CD14-positive monocyte (primary cell): ENCODE measurements around the gene EXOC4. TPM values are rescaled to one million over a fixed set of nuclear protein-coding genes. Genes with fewer than 3 reads are reported as not detected.

Experiments
- DNase-seq, 3 donors: peaks; one replicate each; pipeline ENCODE4 v3.0.0-alpha.2; 2011 to 2022
- H2AFZ ChIP-seq: 2 replicates; pipeline ENCODE4 v1.6.0; 2012; ENCODE audit warnings: mild to moderate bottlenecking, low read depth, low read length, inconsistent platforms; ENCODE audit not compliant: insufficient read depth, poor library complexity, severe bottlenecking
- H3K27ac ChIP-seq, 2 donors: 1 replicate in 1 of 2; 2 replicates in 1 of 2; pipeline ENCODE4 v1.5.1; 2012 to 2013; ENCODE audit warnings: low read length in 2 of 2, control low read depth in 1 of 2, inconsistent platforms in 1 of 2, low read depth in 1 of 2, mild to moderate bottlenecking in 1 of 2
- H3K27me3 ChIP-seq, 2 donors: one replicate each; pipeline versions ENCODE4 v1.6.0 to v1.6.1; 2011 to 2013; ENCODE audit warnings: low read length in 2 of 2; ENCODE audit not compliant: control insufficient read depth in 2 of 2, insufficient read depth in 2 of 2
- H3K36me3 ChIP-seq, 2 donors: replicated peaks in 1 of 2; 1 replicate in 1 of 2; 2 replicates in 1 of 2; pipeline versions ENCODE4 v1.5.1 to v1.6.1; 2012 to 2013; ENCODE audit warnings: low read length in 2 of 2, control low read depth in 1 of 2, inconsistent platforms in 1 of 2, mild to moderate bottlenecking in 1 of 2; ENCODE audit not compliant: insufficient read depth in 2 of 2, control insufficient read depth in 1 of 2
- H3K4me1 ChIP-seq, 2 donors: 1 replicate in 1 of 2; 2 replicates in 1 of 2; pipeline versions ENCODE4 v1.5.1 to v1.6.1; 2012 to 2013; ENCODE audit warnings: low read length in 2 of 2, control low read depth in 1 of 2, inconsistent platforms in 1 of 2, mild to moderate bottlenecking in 1 of 2, moderate library complexity in 1 of 2; ENCODE audit not compliant: insufficient read depth in 2 of 2, control insufficient read depth in 1 of 2
- H3K4me2 ChIP-seq: replicated peaks from 2 replicates; pipeline ENCODE3; 2012; ENCODE audit warnings: low read length, moderate library complexity, mild to moderate bottlenecking; ENCODE audit not compliant: poor library complexity, severe bottlenecking; ENCODE audit errors: extremely low read depth
- H3K4me3 ChIP-seq, 3 experiments: fragments of 200-600 bp in 1 of 3; sonication (generic) in 1 of 3; replicated peaks in 1 of 3; 1 replicate in 2 of 3; 2 replicates in 1 of 3; pipeline ENCODE4 v1.5.1; 2011 to 2013; ENCODE audit warnings: low read length in 3 of 3, mild to moderate bottlenecking in 3 of 3, control low read depth in 2 of 3, low read depth in 2 of 3, inconsistent platforms in 1 of 3, moderate library complexity in 1 of 3
- H3K79me2 ChIP-seq: 2 replicates; pipeline ENCODE4 v1.6.0; 2012; ENCODE audit warnings: mild to moderate bottlenecking, control low read depth, inconsistent platforms, low read length, moderate library complexity; ENCODE audit not compliant: insufficient read depth
- H3K9ac ChIP-seq: 2 replicates; pipeline ENCODE4 v1.6.0; 2017; ENCODE audit warnings: low read length, mild to moderate bottlenecking; ENCODE audit not compliant: insufficient read depth, poor library complexity, severe bottlenecking
- H3K9me3 ChIP-seq, 2 donors: replicated peaks in 1 of 2; 1 replicate in 1 of 2; 2 replicates in 1 of 2; pipeline versions ENCODE4 v1.5.1 to v1.6.1; 2012 to 2013; ENCODE audit warnings: low read length in 2 of 2, control low read depth in 1 of 2; ENCODE audit not compliant: control insufficient read depth in 1 of 2, insufficient read depth in 1 of 2
- H4K20me1 ChIP-seq: 2 replicates; pipeline ENCODE4 v1.6.0; 2012; ENCODE audit warnings: mild to moderate bottlenecking, low read length, control low read depth, moderate library complexity; ENCODE audit not compliant: insufficient read depth
- H3K27ac Mint-ChIP-seq, 7 donors: one replicate each; pipeline ENCODE4 v1.8.0; 2020; ENCODE audit warnings: mild to moderate bottlenecking in 7 of 7, mixed read lengths in 7 of 7, moderate library complexity in 6 of 7, inconsistent platforms in 2 of 7
- H3K27me3 Mint-ChIP-seq, 3 donors: one replicate each; pipeline ENCODE4 v1.8.0; 2021 to 2022; ENCODE audit warnings: low read depth in 3 of 3, mild to moderate bottlenecking in 3 of 3, mixed read lengths in 3 of 3, moderate library complexity in 3 of 3, inconsistent platforms in 1 of 3
- H3K36me3 Mint-ChIP-seq, 2 donors: one replicate each; pipeline ENCODE4 v1.8.0; 2020; ENCODE audit warnings: mixed read lengths in 2 of 2, inconsistent platforms in 1 of 2, mild to moderate bottlenecking in 1 of 2
- H3K4me1 Mint-ChIP-seq: one replicate; pipeline ENCODE4 v1.8.0; 2020; ENCODE audit warnings: mild to moderate bottlenecking, mixed read lengths
- H3K4me3 Mint-ChIP-seq, 2 donors: one replicate each; pipeline ENCODE4 v1.8.0; 2020; ENCODE audit warnings: mild to moderate bottlenecking in 2 of 2, mixed read lengths in 2 of 2, moderate library complexity in 1 of 2
- H3K9me3 Mint-ChIP-seq, 7 donors: one replicate each; pipeline ENCODE4 v1.8.0; 2020 to 2022; ENCODE audit warnings: mixed read lengths in 7 of 7, mild to moderate bottlenecking in 6 of 7, moderate library complexity in 6 of 7, inconsistent platforms in 2 of 7
- CTCF ChIP-seq: fragments of 200-600 bp; IDR thresholded peaks from one replicate; pipeline ENCODE4 v1.8.0; 2022; ENCODE audit warnings: antibody characterized with exemption, mild to moderate bottlenecking
- WGBS: methylation state at CpG from one replicate; pipeline ENCODE4 v1.1.5; 2013; ENCODE audit warnings: missing lambda C conversion rate; ENCODE audit not compliant: insufficient coverage; 5-methylcytosine and 5-hydroxymethylcytosine counted together
- intact Hi-C, 2 donors: fragments of 100-400 bp; cut with micrococcal nuclease; formaldehyde crosslinking; loops; one replicate each; pipeline versions ENCODE4 v1.15.0 to v1.15.1; 2023
- polyA plus RNA-seq, 3 donors: library from polyadenylated mRNA; depleted of rRNA in 1 of 3; unstranded in 2 of 3; stranded (reverse) in 1 of 3; fragments of 300-500 nt in 2 of 3; fragments of >200 nt in 1 of 3; fragmentation: Illumina TruSeq in 2 of 3; gene quantifications; 1 replicate in 2 of 3; 2 replicates in 1 of 3; pipeline ENCODE4 v1.2.3, GENCODE V29; 2012 to 2021

The EXOC4 gene
- polyA plus RNA-seq, 3 donors = 20.6 to 22.3 (median 22.3) TPM

DNA sequence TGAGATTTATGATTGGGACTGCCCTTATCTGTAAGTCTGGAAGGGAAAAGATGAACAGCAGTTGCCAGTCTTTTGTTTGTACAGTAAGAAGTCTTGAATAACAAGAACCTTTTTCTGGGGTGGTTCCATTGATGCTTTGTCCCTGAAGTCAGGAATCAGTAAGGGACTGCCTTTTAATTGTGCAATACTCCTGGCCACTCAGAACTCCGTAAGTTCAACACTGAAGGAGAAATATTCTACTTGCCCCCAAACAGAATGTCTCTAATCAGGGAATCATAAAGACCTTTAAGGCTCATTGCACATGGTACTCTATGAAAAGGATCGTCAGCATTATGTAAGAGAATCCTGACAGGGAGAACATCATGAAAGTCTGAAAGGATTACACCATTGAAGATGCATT, 361.4 kb downstream of the EXOC4 start:
- Mint-ChIP-seq H3K27me3 (no peaks in the 10 kb centered on the region), H3K9me3 (no peaks in the 10 kb centered on the region), H3K27ac (no peak overlapping the region), H3K4me1 (peaks cover 4% of the 10 kb centered on the region), H3K36me3 (peaks cover 0 to 3% of the 10 kb centered on the region in 2 donors), H3K4me3 (no peak overlapping the region)
- Histone ChIP-seq H4K20me1 (no peaks in the 10 kb centered on the region), H3K27me3 (no peaks in the 10 kb centered on the region), H3K79me2 (no peaks in the 10 kb centered on the region), H3K9me3 (no peaks in the 10 kb centered on the region), H3K4me3 (no peak overlapping the region), H3K9ac (no peak overlapping the region), H3K27ac (no peak overlapping the region), H3K36me3 (no peaks in the 10 kb centered on the region), H3K4me2 (no peak overlapping the region), H3K4me1 (no peaks in the 10 kb centered on the region), H2AFZ (no peak overlapping the region)
- WGBS = 100% methylated on average over 1 of the region's 2 CpGs
- no peak for TF ChIP-seq CTCF
- no peak for DNase-seq
- intact Hi-C loops = no loop called here

GRCh38 chr7:133618970-133619369, 366.1 kb downstream of the EXOC4 start:
- no peaks in the 10 kb centered on the region for H3K9me3 Mint-ChIP-seq
- Histone ChIP-seq H2AFZ (no peak overlapping the region), H3K4me3 (no peak overlapping the region), H3K9ac (no peak overlapping the region), H3K4me2 (no peak overlapping the region), H3K9me3 (no peaks in the 10 kb centered on the region), H3K36me3 (no peaks in the 10 kb centered on the region), H3K4me1 (no peaks in the 10 kb centered on the region), H3K27me3 (no peaks in the 10 kb centered on the region), H3K79me2 (no peaks in the 10 kb centered on the region), H4K20me1 (no peaks in the 10 kb centered on the region), H3K27ac (no peak overlapping the region)
- H3K27ac Mint-ChIP-seq = no peak overlapping the region
- 100% methylated on average over 2 of the region's 4 CpGs for WGBS
- TF ChIP-seq CTCF = no peak
- H3K4me3 Mint-ChIP-seq = no peak overlapping the region
- H3K27me3 Mint-ChIP-seq = no peaks in the 10 kb centered on the region
- no peak for DNase-seq
- no peaks in the 10 kb centered on the region for H3K4me1 Mint-ChIP-seq
- H3K36me3 Mint-ChIP-seq = peaks cover 0 to 3% of the 10 kb centered on the region in 2 donors
- intact Hi-C loops = no loop called here
